Endometrial microvascular endothelial cells (primary cell): ENCODE results near the gene SNED1. TPM values are rescaled to one million over a fixed set of nuclear protein-coding genes. Genes with fewer than 3 reads are reported as not detected.

Experiments used
- in situ Hi-C: cut with HindIII; loops from 2 replicates; pipeline ENCODE4 v1.10.0; 2017; ENCODE audit warnings: low sequenced_read_pairs, low pct_unique_long_range_greater_than_20kb; ENCODE audit errors: inconsistent ontology term
- total RNA-seq: library from RNA; depleted of rRNA; stranded (reverse); fragments of >200 nt; gene quantifications from one replicate; pipeline ENCODE4 v1.2.3, GENCODE V29; 2015; ENCODE audit errors: inconsistent ontology term

Gene SNED1
- total RNA-seq, 1 donor from 2014 or later: 15.0 TPM

DNA sequence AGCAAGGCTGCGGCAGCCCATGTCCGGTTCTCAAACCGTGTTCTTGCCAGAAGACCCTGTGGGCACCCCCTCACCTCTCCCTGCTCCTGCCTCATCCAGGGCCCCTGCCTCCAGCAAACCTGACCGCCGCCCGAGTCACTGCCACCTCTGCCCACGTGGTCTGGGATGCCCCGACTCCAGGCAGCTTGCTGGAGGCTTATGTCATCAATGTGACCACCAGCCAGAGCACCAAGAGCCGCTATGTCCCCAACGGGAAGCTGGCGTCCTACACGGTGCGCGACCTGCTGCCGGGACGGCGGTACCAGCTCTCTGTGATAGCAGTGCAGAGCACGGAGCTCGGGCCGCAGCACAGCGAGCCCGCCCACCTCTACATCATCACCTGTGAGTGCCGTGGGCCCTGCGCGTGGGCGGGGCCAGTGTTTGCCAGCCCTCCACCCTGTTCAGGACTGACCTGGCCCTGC is 71.4 kb downstream of the SNED1 start:
- in situ Hi-C loops: no loop called here

DNA sequence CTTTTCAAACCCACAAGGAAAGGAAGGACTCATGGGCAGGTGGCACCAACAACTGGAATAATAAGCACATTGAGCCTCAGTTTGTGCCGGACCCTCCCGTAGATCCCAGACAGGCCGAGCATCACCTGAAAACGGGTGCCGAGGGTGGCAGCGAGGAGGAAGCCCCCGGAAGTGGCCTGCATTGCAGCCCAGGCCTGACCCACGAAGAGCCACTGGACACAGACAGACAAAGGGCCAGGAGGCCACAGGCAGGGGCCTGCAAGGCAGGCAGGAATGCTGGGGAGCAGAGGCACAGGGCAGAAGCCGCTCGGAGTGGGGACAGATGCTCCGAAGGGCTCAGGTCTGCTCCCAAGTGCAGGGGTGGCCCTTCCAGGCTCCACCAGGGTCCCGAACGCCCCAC is 71.9 kb downstream of the SNED1 start:
- in situ Hi-C loops: no loop called here

DNA sequence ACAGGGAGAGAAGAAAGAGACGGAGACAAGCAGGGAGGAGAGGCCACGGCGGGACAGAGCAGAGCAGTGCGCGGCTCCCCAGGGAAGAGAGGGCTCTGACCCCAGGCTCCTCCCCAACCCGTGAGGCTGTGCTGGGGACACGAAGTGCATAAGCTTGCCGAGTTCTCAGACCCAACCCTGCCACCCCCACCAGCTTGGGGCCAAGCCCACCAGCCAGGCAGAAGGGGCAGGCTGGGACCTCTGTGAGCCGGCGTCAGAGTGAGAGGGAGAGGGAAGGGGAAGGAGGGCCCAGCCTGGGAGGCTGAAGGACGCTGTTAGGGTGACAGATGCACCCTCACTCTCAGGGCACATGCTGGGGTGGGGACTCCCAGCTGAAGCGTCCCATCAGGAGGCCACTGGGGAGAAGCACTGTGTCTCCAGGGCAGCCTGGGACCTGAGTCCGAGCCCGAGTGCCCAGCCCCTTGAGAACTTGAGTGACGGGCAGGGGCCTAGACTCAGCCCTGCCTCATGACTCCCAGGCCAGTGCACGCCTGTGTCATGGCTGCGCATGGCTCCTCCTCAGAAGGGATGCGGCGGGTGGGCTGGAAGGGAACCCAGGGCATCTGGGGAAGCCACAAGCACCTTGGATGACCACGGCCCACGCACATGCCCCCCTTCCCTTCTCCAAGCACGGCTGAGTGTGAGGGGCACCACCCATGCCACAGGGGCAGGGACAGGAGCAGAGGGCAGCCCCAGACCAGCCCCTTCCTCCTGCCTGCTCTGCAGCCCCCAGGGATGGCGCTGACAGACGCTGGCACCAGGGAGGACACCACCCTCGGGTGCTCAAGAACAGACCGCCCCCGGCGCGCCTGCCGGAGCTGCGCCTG is 72.6 kb downstream of the SNED1 start:
- in situ Hi-C loops: no loop called here

- in situ Hi-C loops: no loop called here
Measured at GRCh38 chr2:241071677-241072111, 73.3 kb downstream of the SNED1 start.

- in situ Hi-C loops: no loop called here
Measured at GRCh38 chr2:241072151-241072550, 73.7 kb downstream of the SNED1 start.

- in situ Hi-C loops: no loop called here
Measured at GRCh38 chr2:241072553-241073165, 74.2 kb downstream of the SNED1 start.

DNA sequence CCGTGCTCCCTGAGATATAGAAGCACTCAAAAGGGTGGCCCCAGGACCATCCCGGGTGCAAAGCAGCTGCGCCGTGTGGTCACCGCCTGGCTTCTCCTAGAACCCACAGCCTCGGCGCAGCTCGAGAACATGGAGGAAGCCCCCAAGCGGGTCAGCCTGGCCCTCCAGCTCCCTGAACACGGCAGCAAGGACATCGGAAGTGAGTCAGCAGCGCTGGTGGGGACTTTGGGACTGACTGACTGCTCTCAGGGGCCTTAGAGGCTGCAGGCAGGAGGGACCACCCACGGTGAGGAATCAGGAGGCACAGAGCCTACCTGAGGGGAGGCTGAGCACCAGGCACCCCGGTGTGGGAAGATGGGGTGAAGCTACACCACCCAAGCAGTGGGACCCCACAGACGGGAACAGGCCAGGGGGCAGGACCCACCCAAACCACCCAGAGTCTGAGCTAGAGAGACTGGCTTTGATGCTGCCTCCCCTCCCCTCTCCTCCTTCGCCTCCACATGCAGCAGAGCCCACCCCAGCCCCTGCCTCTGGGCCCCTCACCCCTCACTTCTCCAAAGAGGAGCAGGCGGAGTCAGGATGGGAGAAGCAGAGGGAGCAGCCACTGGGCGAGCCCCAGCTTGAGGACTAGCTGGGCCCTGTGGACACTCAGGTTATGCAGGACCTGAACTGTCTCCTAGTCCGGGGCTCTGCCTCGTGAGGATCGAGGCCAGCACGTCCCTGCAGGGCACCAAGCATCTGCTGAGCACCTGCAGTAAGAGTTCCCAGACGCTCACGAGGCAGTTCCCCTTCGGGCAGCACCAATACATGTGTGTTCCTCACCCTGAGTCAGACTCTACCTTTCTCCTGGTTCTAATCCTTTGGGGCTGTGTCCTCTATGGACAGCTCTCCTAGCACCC is 75.0 kb downstream of the SNED1 start:
- in situ Hi-C loops: no loop called here

DNA sequence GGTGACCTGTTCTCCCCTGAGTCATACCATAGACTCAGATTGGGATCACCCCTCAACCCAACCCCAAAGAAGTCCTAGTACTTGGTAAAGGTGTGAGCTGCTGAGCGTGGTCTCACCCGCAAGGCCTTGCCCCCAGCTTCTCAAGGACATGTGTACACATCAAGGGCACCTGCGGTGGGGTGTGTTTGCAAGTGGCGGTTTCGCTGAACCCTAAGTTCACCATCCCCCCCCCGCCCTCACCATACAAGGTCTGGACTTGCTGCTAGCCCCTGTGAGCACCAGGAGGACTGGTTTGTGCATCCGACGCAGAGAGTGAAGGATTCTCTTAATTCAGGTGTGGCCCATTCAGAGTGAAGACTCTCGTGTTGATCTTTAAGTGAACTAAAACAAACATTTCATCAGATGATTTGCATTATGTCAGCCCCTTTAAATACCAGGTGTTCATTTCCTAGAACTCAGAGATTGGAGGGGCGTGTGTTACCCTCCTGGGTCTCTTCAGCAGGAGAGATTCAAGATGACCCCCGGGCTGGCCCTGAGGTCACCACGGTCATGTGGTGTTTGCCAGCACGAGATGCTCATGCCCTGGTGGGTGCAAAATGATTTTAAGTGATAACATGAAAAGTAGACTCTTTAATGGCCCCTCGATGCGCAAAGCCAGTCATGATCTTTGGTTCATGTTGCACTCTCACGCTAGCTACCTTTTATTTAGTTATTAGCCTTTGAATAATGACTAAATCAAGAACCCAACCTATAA is 75.8 kb downstream of the SNED1 start:
- in situ Hi-C loops: no loop called here

- in situ Hi-C loops: no loop called here
Measured at GRCh38 chr2:241074901-241075540, 76.6 kb downstream of the SNED1 start.

DNA sequence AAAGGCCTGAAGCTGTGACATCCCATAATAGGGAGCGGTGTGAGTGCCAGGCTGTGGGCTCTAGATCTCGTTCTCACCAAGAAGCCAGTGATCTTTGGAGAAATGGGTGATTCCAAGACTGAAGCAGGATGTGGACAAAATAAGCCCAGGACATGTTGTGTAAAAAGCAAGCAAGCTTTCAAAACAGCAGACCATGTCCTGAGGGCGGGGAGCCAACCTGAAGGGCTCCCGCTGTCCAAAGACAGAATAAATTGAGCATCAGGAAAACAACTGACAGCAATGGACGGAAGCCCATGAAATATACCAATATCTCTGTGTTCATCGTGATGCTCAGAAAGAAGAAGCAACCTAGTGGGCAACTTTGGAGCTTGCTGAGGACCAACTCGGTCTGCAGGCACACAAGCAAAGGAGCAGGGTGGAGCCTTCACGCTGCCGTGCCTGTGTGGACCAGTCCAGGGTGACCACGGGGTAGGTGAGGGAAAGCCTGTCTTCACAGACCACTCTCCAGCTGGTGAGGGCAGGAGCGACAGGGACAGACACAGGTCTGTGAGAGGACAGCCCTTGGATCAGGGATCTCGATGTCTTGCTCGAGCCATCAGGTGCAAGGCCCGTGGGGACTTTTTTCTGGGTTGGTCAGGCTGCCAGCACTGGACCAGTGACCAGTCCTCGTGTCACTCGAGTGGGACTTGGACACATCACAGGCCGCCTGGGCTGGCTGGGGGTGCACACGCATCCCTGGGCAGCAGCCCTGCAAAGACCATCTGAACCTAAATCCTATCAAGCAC is 82.2 kb downstream of the SNED1 start:
- in situ Hi-C loops: no loop called here

GRCh38 chr2:241081190-241081642 is 82.8 kb downstream of the SNED1 start:
- in situ Hi-C loops: no loop called here

DNA sequence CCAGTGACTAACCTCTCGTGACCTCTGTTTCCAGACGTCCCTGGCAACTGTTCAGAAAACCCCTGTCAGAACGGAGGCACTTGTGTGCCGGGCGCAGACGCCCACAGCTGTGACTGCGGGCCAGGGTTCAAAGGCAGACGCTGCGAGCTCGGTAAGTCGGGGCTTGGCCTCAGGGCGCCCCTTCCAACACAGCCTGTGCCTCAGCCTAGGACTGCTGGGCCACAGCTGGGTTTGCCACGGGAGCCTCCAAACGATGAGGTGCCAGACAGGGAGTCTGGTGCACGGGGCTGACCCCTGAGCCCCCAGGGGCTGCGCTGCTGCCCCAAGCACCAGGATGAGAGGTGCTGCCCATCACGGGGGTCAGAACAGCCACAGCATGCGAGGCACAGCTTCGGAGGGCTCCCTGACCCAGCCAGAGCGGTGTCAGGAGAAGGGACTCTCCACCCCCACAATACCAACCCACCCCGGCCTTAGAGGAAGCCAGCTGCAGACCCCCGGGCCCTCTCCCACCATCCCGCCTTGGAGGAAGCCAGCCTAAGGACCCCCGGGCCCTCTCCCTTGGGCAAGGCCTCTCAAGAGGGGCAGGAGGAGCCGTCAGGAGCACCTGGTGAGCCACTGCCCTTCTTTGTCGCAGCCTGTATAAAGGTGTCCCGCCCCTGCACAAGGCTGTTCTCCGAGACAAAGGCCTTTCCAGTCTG is 83.4 kb downstream of the SNED1 start:
- in situ Hi-C loops: no loop called here

- in situ Hi-C loops: no loop called here
Measured at GRCh38 chr2:241082341-241083090, 84.1 kb downstream of the SNED1 start.

DNA sequence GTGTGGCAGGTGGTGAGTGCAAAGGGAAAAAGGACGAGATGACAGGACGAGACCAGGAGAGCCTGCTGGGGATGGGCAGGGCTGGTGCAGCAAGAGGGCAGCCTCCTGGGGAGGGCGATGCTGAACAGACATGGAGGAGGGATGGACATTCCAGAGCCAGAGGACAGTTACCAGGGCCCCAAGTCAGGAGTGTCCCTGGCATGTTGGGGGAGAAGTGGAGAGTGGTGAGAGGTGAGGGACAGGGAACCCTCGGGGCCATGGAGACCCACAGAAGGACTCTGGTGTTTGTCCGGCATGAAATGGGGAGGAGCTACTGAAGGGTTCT is 84.6 kb downstream of the SNED1 start:
- in situ Hi-C loops: no loop called here

- in situ Hi-C loops: no loop called here
Measured at GRCh38 chr2:241084856-241085444, 86.5 kb downstream of the SNED1 start.
